Measurements from ENCODE around the gene VGLL4.

GRCh38 chr3:11588338-11588737 is 55.4 kb downstream of the VGLL4 start:
- no peak for TF ChIP-seq CTCF (IDR thresholded peaks at IDR 0.05; ENCODE audit: insufficient read depth, low read length, poor library complexity, severe bottlenecking)
- TF ChIP-seq EZH2phosphoT487 (conservative IDR thresholded peaks at IDR 0.05; ENCODE audit: low read length) = no peak
